H1 (cell line): ENCODE results near the gene P2RY14. TPM values are rescaled to one million over a fixed set of nuclear protein-coding genes. Genes with fewer than 3 reads are reported as not detected.

Source experiments
- ASH2L ChIP-seq: fragments of 200-600, 300-600 bp; sonication (generic); IDR thresholded peaks from one replicate; pipeline ENCODE4 v1.7.1; 2017; ENCODE audit warnings: low read length
- CEBPB ChIP-seq: IDR thresholded peaks from 2 replicates; pipeline ENCODE4 v1.6.1; 2012; ENCODE audit warnings: low read depth, low read length
- KDM5A ChIP-seq: fragments of 200-600 bp; IDR thresholded peaks from 2 replicates; pipeline ENCODE4 v1.7.1; 2012; ENCODE audit warnings: mild to moderate bottlenecking, low read length, inconsistent platforms, mixed read lengths
- NRF1 ChIP-seq: IDR thresholded peaks from 2 replicates; pipeline ENCODE4 v1.6.1; 2011; ENCODE audit warnings: mild to moderate bottlenecking, low read depth, low read length, improper control_type of control experiment
- TBP ChIP-seq: IDR thresholded peaks from 2 replicates; pipeline ENCODE4 v1.6.1; 2011; ENCODE audit warnings: low read depth, low read length, improper control_type of control experiment
- TEAD4 ChIP-seq: IDR thresholded peaks from 2 replicates; pipeline ENCODE4 v1.6.1; 2012; ENCODE audit warnings: low read depth, low read length, inconsistent platforms, mixed read lengths
- polyA plus RNA-seq, 7 experiments: library from polyadenylated mRNA; depleted of rRNA in 3 of 7; stranded (reverse) in 5 of 7; unstranded in 2 of 7; fragments of >200 nt in 5 of 7; fragments of 200-250 nt in 2 of 7; gene quantifications; 1 replicate in 5 of 7; 2 replicates in 1 of 7; 4 replicates in 1 of 7; pipeline versions ENCODE4 v1.2.1 to v1.2.3, GENCODE V29; 2011 to 2013; ENCODE audit warnings: missing spikeins in 2 of 7, mixed read lengths in 2 of 7
- total RNA-seq: library from RNA; stranded (reverse); fragmentation: NEBNext Ultra II Directional; extraction: Animal tissue kit (Norgen Biotek cat#: 25700); gene quantifications from 2 replicates; pipeline ENCODE4 v1.2.1, GENCODE V29; 2021
- TF ChIP-seq, protein P1 (sequence below): fragments of 300-600 bp; sonication (generic); IDR thresholded peaks from 2 replicates; pipeline ENCODE4 v1.7.1; 2012; ENCODE audit warnings: low read length, moderate library complexity, mild to moderate bottlenecking, inconsistent platforms; ENCODE audit not compliant: insufficient replicate concordance

The P2RY14 gene
- total and polyA plus RNA-seq, 2 of the 8 experiments (the other 6 are each of a cell fraction or from before 2014, with no cell fraction given) = not detected

DNA sequence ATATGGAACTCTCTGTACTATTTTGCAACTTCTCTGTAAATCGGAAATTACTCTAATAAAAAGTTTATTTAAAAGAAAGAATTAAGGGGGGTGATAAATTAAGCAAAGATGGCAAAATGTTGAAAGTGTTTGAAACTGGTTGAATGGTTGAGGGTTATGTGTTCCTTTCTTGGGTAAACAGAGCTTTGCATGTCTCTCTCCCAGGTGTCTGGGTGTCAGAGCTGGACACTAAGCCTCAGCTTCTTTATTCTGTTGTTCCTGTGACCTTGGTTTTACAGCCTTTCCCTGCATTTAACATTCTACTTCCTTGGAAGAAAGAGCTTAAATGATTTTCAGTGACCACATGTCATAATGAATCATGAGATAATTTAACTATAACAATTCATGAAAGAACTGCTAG is 82.5 kb downstream of the P2RY14 start (continued):
- TF ChIP-seq, protein P1, sequence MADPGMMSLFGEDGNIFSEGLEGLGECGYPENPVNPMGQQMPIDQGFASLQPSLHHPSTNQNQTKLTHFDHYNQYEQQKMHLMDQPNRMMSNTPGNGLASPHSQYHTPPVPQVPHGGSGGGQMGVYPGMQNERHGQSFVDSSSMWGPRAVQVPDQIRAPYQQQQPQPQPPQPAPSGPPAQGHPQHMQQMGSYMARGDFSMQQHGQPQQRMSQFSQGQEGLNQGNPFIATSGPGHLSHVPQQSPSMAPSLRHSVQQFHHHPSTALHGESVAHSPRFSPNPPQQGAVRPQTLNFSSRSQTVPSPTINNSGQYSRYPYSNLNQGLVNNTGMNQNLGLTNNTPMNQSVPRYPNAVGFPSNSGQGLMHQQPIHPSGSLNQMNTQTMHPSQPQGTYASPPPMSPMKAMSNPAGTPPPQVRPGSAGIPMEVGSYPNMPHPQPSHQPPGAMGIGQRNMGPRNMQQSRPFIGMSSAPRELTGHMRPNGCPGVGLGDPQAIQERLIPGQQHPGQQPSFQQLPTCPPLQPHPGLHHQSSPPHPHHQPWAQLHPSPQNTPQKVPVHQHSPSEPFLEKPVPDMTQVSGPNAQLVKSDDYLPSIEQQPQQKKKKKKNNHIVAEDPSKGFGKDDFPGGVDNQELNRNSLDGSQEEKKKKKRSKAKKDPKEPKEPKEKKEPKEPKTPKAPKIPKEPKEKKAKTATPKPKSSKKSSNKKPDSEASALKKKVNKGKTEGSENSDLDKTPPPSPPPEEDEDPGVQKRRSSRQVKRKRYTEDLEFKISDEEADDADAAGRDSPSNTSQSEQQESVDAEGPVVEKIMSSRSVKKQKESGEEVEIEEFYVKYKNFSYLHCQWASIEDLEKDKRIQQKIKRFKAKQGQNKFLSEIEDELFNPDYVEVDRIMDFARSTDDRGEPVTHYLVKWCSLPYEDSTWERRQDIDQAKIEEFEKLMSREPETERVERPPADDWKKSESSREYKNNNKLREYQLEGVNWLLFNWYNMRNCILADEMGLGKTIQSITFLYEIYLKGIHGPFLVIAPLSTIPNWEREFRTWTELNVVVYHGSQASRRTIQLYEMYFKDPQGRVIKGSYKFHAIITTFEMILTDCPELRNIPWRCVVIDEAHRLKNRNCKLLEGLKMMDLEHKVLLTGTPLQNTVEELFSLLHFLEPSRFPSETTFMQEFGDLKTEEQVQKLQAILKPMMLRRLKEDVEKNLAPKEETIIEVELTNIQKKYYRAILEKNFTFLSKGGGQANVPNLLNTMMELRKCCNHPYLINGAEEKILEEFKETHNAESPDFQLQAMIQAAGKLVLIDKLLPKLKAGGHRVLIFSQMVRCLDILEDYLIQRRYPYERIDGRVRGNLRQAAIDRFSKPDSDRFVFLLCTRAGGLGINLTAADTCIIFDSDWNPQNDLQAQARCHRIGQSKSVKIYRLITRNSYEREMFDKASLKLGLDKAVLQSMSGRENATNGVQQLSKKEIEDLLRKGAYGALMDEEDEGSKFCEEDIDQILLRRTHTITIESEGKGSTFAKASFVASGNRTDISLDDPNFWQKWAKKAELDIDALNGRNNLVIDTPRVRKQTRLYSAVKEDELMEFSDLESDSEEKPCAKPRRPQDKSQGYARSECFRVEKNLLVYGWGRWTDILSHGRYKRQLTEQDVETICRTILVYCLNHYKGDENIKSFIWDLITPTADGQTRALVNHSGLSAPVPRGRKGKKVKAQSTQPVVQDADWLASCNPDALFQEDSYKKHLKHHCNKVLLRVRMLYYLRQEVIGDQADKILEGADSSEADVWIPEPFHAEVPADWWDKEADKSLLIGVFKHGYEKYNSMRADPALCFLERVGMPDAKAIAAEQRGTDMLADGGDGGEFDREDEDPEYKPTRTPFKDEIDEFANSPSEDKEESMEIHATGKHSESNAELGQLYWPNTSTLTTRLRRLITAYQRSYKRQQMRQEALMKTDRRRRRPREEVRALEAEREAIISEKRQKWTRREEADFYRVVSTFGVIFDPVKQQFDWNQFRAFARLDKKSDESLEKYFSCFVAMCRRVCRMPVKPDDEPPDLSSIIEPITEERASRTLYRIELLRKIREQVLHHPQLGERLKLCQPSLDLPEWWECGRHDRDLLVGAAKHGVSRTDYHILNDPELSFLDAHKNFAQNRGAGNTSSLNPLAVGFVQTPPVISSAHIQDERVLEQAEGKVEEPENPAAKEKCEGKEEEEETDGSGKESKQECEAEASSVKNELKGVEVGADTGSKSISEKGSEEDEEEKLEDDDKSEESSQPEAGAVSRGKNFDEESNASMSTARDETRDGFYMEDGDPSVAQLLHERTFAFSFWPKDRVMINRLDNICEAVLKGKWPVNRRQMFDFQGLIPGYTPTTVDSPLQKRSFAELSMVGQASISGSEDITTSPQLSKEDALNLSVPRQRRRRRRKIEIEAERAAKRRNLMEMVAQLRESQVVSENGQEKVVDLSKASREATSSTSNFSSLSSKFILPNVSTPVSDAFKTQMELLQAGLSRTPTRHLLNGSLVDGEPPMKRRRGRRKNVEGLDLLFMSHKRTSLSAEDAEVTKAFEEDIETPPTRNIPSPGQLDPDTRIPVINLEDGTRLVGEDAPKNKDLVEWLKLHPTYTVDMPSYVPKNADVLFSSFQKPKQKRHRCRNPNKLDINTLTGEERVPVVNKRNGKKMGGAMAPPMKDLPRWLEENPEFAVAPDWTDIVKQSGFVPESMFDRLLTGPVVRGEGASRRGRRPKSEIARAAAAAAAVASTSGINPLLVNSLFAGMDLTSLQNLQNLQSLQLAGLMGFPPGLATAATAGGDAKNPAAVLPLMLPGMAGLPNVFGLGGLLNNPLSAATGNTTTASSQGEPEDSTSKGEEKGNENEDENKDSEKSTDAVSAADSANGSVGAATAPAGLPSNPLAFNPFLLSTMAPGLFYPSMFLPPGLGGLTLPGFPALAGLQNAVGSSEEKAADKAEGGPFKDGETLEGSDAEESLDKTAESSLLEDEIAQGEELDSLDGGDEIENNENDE = no peak
- TF ChIP-seq ASH2L = no peak
- no peak for TF ChIP-seq KDM5A
- TF ChIP-seq TBP = no peak
- TF ChIP-seq CEBPB = no peak
- no peak for TF ChIP-seq TEAD4
- TF ChIP-seq NRF1 = no peak
